SIG-M5 (cell line): ENCODE measurements around the gene HCRT.
"Not testable (repeated sequence)": the region's sequence is repeated elsewhere in the genome, so short reads cannot be mapped to it uniquely, and the experiment has no call there.

Experiments used
- DNase-seq: peaks from one replicate; lab custom pipeline; 2025; lab: John Stamatoyannopoulos, UW

The HCRT gene

GRCh38 chr17:42179911-42180410 lies 5.3 kb downstream of the HCRT start:
- no peak for DNase-seq

- DNase-seq, result no peak
Measured at GRCh38 chr17:42179335-42179734, 5.9 kb downstream of the HCRT start.

DNA sequence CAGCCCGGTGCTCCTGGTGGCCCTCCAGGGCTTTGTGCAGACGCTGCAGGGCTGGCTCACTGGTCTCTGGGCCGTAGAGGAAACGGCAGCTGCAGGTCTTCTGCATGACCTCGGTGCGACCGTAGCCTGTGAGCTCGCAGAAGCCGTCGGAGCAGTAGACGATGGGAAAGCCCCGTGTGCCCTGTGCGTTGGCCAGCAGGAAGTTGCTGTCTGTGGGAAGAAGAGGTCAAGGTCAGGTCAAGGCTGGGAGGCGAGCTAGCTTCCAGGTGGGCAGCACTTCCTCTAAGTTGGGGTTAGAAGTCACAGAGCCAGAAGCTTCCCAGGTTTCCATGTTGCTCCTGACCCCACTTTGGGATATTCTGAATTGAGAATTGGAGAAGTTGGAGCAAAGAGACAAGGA lies 6.4 kb downstream of the HCRT start:
- no peak for DNase-seq

DNA sequence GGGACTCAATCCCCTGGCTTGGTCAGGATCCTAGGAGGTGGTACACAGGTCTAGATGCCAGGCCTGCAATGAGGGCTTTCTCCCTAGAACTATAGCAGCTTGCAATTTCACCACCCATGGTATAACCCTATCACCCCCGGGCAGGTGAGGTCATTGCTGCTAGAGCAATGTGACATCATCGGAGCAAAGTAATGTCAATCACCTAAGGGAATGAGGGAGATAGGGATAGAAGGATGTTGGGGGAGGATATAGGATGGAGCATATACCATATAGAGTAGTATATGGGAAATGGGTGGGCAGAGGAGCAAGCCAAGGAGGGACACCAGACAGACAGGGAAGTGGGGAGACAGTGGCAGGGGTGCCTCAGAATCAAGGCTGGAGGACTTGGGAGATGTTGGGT lies 7.6 kb downstream of the HCRT start:
- DNase-seq, result no peak

DNA sequence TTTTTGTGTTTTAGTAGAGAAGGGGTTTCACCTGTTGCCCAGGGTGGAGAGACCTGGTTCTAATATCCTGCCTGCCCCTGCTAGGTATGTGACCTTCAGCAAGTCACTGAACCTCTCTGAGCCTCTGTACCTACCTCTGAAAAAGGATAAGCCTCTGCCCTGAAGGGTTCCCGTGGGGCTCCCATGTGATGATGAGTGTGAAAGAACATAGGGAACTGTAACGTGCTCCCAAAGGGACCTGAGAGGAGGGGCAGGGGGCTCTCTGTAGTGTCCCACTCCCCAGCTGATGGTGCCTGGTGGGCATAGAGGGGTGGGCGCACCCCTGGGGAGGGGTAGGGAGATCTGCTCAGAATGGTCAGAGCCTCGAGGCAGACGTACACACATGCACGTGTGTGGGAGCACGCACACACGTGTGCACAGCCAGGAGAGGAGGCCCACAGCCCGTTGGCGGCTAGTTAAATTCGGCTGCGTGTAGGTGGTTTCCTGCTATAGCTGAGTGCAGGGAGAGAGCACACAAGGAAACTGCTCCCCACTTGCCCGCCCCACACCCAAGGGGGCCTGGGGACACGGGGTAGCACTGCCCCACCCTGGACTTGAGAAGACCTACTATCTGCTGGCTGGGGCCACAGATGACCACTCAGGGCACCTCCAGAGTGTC lies 11.0 kb downstream of the HCRT start:
- no peak for DNase-seq

- no peak for DNase-seq
Measured at GRCh38 chr17:42171831-42172230, 13.4 kb downstream of the HCRT start.

- no peak for DNase-seq
Measured at GRCh38 chr17:42169351-42169750, 15.9 kb downstream of the HCRT start.

DNA sequence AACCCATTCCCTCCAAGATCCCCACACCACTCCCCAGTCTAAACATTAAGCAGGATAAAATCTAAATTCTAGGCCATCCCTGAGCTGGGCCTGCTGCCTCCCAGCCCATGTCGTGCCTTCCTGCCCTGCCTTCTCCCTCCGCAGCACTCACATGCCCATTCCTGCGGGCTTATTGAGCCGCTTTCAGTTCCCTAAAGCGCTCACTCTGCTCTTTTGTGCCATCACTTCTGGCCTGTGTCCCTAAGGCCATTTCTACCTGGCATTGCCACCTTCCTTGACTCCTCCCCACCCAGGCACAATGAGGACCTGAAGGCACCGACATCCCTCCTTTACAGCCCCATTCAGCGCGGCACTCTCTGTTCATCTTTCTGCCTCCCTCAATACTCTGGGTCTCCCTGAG lies 17.4 kb downstream of the HCRT start:
- no peak for DNase-seq

DNA sequence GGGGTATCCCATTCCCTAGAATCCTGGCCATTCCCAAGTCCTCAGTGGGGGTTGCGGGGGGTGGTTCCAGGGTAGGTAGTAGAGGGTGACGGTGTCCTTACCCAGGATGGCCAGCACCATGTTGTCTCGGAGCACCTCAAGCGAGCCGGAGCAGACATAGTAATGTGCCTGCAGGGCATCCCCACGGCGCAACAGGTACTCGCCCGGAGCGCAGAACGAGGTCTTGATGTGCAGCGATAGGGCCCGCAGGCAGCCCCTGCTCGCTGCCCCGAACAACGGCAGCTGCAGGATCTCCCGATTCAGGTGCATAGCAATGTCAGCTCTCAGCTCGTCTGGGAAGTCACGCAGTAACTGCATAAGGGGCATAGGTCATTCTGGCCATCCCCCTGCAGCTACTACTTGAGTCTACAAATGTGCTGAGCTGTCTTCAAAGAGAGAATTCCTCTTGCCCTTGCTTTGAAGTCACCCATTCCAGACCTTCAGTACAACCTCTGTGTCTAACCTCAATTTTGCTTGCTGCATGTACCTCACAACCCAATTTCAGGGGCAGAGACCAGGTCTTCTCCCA lies 19.0 kb downstream of the HCRT start:
- no peak for DNase-seq

- DNase-seq, result no peak
Measured at GRCh38 chr17:42165751-42166150, 19.5 kb downstream of the HCRT start.

- DNase-seq, result no peak
Measured at GRCh38 chr17:42163696-42164407, 21.4 kb downstream of the HCRT start.

DNA sequence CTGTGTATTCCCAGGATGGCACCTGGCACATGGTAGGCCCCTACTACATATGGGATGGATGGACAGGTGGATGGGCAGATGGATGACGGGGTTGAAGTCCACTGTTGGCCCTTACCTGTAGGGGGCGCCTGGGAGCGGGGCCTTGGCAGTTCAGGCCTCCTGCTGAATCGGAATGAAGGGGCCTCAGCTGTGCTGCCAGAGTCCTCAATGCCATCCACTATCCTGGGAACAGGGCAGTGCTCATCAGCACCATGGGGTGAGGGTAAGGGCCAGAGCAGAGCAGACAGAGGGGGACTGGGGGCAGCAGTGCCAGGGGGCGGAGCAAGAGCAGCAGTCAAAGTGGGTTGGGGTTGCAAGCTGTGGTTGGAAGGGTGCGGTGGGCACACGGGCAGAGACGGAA lies 22.1 kb downstream of the HCRT start:
- no peak for DNase-seq

DNA sequence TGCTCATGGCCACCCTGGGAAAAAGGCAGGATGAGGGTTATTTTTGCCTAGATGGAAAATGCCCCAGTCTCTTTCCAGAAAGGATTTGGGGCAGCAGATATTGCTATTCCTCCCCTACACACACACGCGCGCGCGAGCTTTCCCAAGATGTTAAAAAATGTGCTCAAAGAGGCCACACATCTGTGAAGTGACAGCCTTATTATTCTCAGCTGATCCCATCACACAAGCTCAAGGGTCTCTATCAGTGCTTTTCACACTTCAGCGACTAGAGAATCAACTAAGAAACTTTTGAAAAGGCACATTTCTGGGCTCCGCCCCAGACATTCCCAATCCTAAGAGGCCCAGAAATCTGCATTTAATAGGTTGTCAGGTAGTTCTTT lies 24.7 kb downstream of the HCRT start:
- no peak for DNase-seq

DNA sequence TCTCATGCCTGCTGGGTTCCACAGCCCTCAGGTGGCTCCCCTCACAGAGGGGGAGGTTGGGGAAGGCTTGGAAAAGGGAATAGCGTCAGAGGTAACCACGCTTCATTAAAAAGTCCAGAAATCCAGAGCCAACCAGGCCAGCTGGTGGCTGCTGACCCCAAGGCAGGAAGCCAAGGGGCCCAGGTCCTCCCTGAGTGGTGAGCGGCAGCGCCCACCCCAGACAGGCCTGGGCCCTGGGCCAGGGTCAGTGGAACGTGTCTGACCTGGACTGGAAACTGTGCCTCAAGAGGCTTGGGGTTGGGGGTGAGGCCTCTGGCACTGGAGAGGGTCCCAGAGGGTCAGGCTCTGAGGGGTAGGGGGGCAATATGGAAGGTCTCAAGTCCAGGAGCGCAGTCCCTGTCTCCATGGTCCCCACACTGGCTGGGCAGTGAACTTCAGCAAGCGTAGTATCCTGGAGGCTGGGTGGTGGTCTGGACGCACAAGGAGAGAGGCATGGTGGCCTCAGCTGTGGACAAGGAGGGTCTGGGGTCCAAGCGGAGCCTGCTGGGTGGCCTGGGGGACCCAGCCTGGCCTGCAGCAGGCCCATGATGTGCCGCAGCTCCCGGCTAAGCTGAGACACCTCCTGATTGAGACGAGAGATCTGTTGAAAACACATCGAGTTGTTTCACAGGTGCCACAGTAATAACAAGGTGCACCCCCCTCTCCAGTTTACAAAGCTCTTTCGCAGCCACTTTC lies 25.3 kb downstream of the HCRT start:
- no peak for DNase-seq

DNA sequence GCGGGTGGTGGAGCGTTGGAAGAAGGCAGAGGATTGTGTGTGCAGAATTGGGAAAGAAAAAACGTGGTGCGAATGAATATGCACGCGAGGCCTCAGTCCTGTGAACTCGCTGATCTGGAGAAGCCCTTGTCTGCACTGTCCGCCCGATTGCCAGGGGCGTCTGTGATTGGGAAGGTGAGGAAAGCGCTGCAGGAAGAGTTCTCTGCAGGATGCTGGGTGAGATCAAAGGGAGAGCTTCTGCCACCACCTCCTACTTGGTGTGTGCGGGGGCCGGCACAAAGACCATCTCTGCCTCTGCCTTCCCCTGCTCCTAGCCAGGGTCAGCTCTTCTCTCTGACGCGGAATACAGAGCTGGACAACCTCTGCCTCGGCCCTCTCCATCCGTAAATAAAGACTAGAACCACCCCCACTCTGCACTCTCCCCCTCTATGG lies 29.6 kb downstream of the HCRT start:
- DNase-seq, result no peak

DNA sequence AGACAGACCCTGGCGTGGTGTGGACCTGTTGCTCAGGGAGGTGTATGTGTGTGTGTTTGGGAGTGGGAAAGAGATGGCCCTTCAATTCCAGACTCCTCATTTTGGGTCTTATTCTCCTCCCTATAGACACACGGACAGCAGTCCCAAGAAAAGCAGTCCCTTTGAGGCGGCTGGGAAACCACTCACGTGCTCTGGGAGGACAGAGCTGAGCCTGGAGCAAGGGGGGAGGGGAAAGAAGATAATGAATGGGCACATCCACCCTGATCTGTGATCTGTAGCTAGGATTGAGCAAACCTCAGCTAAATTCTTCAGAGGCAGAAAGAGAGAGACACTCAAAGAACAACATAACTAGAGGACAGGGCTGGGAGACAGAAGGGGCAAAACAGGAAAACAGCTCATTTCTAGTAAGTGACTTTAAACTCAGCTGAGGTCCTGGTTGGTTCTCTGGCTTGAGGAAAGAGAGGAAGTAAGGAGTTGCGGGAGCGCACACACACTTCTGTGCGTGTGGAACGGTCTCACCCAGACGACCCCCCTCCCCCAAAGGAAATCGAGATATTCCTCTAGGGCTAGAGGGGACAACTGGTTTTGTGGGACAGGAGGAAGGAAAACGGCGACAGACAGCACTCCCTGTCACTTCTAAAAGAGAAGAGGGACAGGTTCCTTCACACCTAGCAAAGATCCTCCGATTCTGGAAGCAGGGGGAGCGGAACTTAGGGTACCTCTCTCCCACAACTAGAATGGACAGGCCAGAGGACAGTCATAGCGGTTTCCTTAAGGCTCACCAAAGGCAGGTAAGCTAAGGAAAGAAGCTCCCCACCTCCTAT lies 31.1 kb downstream of the HCRT start:
- DNase-seq, result no peak

DNA sequence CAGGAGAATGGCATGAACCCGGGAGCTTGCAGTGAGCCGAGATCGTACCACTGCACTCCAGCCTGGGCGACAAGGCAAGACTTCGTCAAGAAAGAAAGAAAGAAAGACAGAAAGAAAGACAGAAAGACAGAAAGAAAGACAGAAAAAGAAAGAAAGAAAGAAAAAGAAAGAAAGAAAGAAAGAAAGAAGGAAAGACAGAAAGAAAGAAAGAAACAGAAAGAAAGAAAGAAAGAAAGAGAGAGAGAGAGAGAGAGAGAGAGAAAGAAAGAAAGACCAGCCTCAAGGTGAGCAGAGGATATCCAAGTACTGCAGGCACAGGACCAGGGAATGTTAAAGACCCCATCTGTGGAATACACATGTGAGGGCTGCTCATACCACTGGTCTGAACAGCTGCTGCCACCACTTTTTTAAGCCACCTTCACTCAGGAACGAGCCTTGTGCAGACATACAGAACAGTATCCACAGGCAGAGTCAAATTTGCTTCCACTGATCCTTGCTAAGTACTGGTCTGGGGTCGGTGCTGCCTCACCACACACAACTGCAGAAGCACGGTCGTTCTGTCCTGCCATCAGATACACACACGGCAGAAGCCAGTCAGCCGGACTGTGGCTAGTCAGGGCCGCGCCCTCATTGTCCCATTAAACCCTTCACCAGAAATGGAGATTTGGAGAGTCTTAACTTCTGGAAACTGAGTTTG lies 38.2 kb downstream of the HCRT start:
- no peak for DNase-seq

DNA sequence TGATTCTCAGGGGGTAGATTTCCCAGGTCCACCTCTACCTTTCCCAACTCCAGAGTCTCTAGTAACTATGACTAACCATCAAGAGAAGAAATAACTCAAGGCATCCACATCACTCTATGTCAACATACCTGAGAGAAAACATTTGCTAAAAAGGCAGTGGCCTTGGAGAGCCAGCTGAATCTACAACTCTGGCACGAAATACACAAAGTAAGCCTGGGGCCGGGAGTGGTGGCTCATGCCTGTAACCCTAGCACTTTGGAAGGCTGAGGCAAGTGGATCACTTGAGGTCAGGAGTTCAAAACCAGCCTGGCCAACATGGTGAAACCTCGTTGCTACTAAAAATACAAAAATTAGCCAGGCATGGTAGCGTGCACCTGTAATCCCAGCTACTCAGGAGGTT lies 42.1 kb downstream of the HCRT start:
- DNase-seq, result not testable (repeated sequence)

- no peak for DNase-seq
Measured at GRCh38 chr17:42142371-42142896, 42.8 kb downstream of the HCRT start.

DNA sequence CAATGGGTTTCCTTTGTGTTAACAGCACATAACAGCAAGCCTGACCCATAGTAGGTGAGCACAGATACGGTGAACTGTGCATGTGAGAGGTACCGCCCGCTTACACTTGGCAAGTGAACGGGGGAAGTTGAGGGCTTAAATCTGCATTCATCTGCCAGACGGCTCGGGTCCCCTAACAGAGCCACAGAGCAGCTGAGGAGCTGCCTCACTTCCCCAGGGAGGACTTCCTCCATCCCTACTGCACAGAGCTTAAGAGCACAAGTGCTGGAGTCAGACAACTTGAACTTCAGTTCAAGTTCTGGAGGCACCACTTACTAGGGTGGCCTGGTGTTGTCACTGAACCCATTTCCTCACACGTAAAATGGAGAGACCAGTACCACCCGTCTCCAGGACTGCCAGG lies 43.9 kb downstream of the HCRT start:
- DNase-seq, result no peak

DNA sequence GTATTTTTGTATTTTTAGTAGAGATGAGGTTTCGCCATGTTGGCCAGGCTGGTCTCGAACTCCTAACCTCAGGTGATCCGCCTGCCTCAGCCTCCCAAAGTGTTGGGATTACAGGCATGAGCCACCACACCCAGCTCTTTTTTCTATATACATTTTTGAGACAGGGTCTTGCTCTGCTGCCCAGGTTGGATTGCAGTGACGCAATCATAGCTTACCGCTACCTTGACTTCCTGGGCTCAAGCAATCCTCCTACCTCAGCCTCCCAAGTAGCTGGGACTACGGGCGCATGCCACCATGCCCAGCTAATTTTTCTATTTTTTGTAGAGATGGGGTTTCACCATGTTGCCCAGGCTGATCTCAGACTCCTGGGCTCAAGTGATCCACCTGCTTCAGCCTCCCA lies 44.6 kb downstream of the HCRT start:
- not testable (repeated sequence) for DNase-seq
